Endometrium (tissue), 2 donors: ENCODE measurements around the gene USP8.

Source experiments
- FAIRE-seq: peaks from 2 replicates; lab custom pipeline; 2012; peaks lifted over from hg19 to GRCh38; lab: Jason Lieb, UNC
- donor health status: control.
- donor health status: control.

USP8 gene

GRCh38 chr15:50543556-50543955 lies 119.4 kb downstream of the USP8 start:
- no peak for FAIRE-seq

- no peak for FAIRE-seq
Measured at GRCh38 chr15:50544368-50544767, 120.2 kb downstream of the USP8 start.

- FAIRE-seq: no peak
Measured at GRCh38 chr15:50546566-50546965, 122.4 kb downstream of the USP8 start, which contains the start of gene USP50. Gene USP50, minus strand, starts transcription at chr15:50546666. Its CDS starts 141 bp downstream, at chr15:50546525.

GRCh38 chr15:50549326-50549725 lies 125.1 kb downstream of the USP8 start:
- FAIRE-seq: no peak

- no peak for FAIRE-seq
Measured at GRCh38 chr15:50552238-50552637, 128.0 kb downstream of the USP8 start.

- no peak for FAIRE-seq
Measured at GRCh38 chr15:50556642-50557371, 132.6 kb downstream of the USP8 start.

GRCh38 chr15:50558012-50558411 lies 133.8 kb downstream of the USP8 start:
- no peak for FAIRE-seq

GRCh38 chr15:50562735-50563640 lies 138.8 kb downstream of the USP8 start:
- no peak for FAIRE-seq

- no peak for FAIRE-seq
Measured at GRCh38 chr15:50563756-50564155, 139.6 kb downstream of the USP8 start.
